GM12874 (cell line): Measurements from ENCODE around the gene NAAA.

Source experiments
- TF ChIP-seq, protein P1 (sequence below): IDR thresholded peaks from 2 replicates; pipeline ENCODE4 v1.5.1; 2011; ENCODE audit warnings: low read depth, mild to moderate bottlenecking, control low read depth, low read length, moderate library complexity; ENCODE audit not compliant: insufficient read depth

NAAA gene

GRCh38 chr4:75909405-75909804 is 31.4 kb downstream of the NAAA start:
- TF ChIP-seq, protein P1, sequence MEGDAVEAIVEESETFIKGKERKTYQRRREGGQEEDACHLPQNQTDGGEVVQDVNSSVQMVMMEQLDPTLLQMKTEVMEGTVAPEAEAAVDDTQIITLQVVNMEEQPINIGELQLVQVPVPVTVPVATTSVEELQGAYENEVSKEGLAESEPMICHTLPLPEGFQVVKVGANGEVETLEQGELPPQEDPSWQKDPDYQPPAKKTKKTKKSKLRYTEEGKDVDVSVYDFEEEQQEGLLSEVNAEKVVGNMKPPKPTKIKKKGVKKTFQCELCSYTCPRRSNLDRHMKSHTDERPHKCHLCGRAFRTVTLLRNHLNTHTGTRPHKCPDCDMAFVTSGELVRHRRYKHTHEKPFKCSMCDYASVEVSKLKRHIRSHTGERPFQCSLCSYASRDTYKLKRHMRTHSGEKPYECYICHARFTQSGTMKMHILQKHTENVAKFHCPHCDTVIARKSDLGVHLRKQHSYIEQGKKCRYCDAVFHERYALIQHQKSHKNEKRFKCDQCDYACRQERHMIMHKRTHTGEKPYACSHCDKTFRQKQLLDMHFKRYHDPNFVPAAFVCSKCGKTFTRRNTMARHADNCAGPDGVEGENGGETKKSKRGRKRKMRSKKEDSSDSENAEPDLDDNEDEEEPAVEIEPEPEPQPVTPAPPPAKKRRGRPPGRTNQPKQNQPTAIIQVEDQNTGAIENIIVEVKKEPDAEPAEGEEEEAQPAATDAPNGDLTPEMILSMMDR = no peak

- TF ChIP-seq, protein P1 = no peak
These were observed 32.3 kb downstream of the NAAA start for GRCh38 chr4:75908555-75908954.

GRCh38 chr4:75907966-75908365 is 32.8 kb downstream of the NAAA start:
- TF ChIP-seq, protein P1 = no peak

GRCh38 chr4:75904076-75904475 is 36.7 kb downstream of the NAAA start:
- TF ChIP-seq, protein P1 = no peak

- TF ChIP-seq, protein P1 = no peak
These were observed 38.5 kb downstream of the NAAA start, which contains the start of gene PPEF2 for GRCh38 chr4:75902352-75902751. Gene PPEF2, minus strand, starts transcription at chr4:75902452. Its CDS starts 6,127 bp downstream, at chr4:75896325.

- TF ChIP-seq, protein P1 = no peak
These were observed 42.3 kb downstream of the NAAA start for GRCh38 chr4:75898536-75898935.

DNA sequence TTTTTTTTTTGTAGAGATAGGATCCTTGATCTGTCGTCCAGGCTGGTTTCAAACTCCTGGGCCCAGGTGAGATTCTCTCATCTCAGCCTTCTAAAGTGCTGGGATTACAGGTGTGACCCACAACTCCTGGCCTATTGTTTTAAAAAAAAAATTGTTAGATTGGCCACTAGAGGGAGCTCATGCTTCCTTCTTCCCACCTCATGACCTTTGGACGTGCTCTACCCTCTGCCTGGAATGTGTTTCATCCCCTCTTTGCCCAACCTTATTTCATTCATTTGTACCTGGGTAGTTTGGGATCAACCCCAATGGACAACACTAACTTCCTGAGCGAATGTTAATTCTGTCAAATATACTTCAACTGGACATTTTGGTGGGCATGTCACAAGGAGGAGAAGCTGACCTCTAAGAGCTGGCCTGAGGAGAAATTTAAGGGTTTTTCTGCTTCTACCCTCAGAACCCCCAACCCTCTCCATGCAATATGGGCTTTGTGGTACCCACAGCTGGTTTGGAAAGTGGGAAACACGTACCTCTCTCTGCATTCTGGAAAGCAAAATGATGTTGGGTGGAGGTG is 45.0 kb downstream of the NAAA start:
- TF ChIP-seq, protein P1 = peak; percentile 63; the same call in 1 of the 2 replicates
